ENCODE measurements around the gene ATXN3L.

DNA sequence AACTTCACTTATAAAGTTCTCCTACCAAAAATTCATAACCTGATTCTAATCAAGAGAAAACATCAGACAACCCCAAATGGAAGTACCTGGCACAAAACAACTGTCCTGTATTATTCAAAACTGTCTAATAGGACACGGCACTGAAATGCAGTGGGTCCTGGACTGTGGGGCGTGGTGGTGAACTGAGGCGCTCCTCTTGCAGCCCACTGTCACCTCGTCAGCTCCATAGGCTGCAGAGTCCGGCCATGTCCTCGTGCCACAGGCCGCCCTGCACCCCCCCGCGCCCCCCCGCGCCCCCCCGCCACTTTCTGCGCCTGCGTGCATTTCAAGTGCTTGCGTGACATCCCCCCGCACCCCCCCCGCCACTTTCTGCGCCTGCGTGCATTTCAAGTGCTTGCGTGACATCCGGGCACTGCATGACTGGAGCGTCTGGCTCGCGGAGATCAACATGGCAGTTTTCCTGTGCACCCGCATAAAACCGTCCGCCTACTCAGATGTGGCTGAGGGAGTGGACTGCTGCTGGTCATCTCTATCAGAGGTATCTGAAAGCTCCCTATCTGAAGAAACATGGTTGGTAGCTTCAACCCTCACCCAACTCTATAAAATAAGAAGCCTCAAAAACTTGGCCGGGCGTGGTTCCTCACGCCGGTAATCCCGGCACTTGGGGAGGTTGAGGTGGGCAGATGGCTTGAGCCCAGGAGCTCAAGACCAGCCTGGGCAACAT lies 28.8 kb downstream of the ATXN3L start:
- TF ChIP-seq CTCF (tag by site-specific recombination; IDR thresholded peaks at IDR 0.05) (no peak), ZNF416 (tag by site-specific recombination; IDR thresholded peaks at IDR 0.05) (no peak), REPIN1 (tag by site-specific recombination; IDR thresholded peaks at IDR 0.05; ENCODE audit: low read depth) (no peak), ZBTB1 (tag by site-specific recombination; IDR thresholded peaks at IDR 0.05) (no peak), ZNF629 (tag by site-specific recombination; IDR thresholded peaks at IDR 0.05) (no peak), ZBTB8A (tag by site-specific recombination; IDR thresholded peaks at IDR 0.05) (no peak), ZNF274 (IDR thresholded peaks at IDR 0.05; ENCODE audit: low read length) (no peak), ZNF274 (tag by site-specific recombination; IDR thresholded peaks at IDR 0.05; ENCODE audit: borderline replicate concordance) (no peak), ZBTB7A (tag by site-specific recombination; IDR thresholded peaks at IDR 0.05; ENCODE audit: low read depth) (no peak)
- TF ChIP-seq, protein P1, sequence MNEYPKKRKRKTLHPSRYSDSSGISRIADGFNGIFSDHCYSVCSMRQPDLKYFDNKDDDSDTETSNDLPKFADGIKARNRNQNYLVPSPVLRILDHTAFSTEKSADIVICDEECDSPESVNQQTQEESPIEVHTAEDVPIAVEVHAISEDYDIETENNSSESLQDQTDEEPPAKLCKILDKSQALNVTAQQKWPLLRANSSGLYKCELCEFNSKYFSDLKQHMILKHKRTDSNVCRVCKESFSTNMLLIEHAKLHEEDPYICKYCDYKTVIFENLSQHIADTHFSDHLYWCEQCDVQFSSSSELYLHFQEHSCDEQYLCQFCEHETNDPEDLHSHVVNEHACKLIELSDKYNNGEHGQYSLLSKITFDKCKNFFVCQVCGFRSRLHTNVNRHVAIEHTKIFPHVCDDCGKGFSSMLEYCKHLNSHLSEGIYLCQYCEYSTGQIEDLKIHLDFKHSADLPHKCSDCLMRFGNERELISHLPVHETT (tag by site-specific recombination; IDR thresholded peaks at IDR 0.05), result no peak

Data from HEK293 (cell line).